ENCODE results near the gene SESN1. TPM values are rescaled to one million over a fixed set of nuclear protein-coding genes. Genes with fewer than 3 reads are reported as not detected.

SESN1 gene
- polyA plus RNA-seq, 1 donor (not counting 4 experiments of a cell fraction or from before 2014, with no cell fraction given), result 21.4 TPM

DNA sequence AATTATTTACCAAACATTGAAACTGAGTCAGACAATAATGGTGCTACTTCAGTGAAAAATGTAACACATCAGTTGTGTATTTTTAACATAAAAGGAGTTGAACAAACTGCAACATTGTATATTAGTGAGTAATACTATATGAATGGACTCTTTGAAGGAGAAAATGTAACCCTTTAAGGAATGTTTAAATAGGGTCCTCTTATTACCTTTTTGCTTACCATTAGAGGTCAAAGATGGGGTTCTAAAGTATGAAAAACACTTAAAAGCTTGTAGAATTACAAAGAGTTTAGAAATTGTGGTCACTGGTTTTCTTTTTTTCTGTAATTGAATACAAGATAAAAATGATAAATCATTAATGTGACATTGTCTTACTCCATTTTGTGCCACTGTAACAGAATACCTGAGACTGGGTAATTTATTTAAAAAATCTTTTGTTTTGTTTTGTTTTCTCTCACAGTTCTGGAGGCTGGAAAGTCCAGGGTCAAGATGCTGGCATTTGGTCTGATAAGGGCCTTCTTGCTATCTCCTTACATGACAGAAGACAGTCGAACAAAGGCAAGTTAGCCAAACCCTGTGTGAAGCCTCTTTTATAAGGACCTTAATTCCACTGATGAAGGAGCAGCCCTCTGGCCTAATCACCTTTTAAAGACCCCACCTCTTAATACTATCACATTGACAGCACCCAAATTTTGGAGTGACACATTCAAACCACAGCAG is 43.2 kb downstream of the SESN1 start:
- Histone ChIP-seq H3K9me3 (ENCODE audit: control insufficient read depth, low read depth, low read length) (no peaks in the 10 kb centered on the region), H3K4me3 (ENCODE audit: control insufficient read depth in 2 of 3, extremely low read depth in 1 of 3, insufficient read depth in 2 of 3, low read depth in 1 of 3, low read length in 3 of 3) (no peak overlapping the region), H3K27me3 (ENCODE audit: control insufficient read depth, extremely low read depth, insufficient read depth, low read length) (no peaks in the 10 kb centered on the region), H3K9ac (ENCODE audit: control insufficient read depth, extremely low read depth, insufficient read depth, low read length) (no peak overlapping the region), H3K79me2 (ENCODE audit: control insufficient read depth, insufficient read depth, low read length) (no peaks in the 10 kb centered on the region), H3K36me3 (ENCODE audit: control insufficient read depth in 2 of 2, extremely low read depth in 1 of 2, insufficient read depth in 2 of 2, low read length in 2 of 2) (no peaks in the 10 kb centered on the region), H3K27ac (ENCODE audit: control insufficient read depth, insufficient read depth, low read length) (no peak overlapping the region), H3K4me2 (ENCODE audit: control insufficient read depth, extremely low read depth, insufficient read depth, low read depth, low read length) (no peak overlapping the region), H3K9me1 (ENCODE audit: control insufficient read depth, extremely low read depth, insufficient read depth, low read length) (no peaks in the 10 kb centered on the region), H4K20me1 (ENCODE audit: control insufficient read depth, extremely low read depth, insufficient read depth, low read length) (no peaks in the 10 kb centered on the region), H3K4me1 (ENCODE audit: control insufficient read depth, extremely low read depth, insufficient read depth, low read length) (peaks cover 16% of the 10 kb centered on the region), H2AFZ (ENCODE audit: control insufficient read depth, low read length) (no peak overlapping the region)
- no peak for FAIRE-seq
- no peak for TF ChIP-seq EZH2 (IDR thresholded peaks at IDR 0.05; ENCODE audit: low read length)
- dilution Hi-C loops (cut with MboI; ENCODE audit: extremely low pct_ligation_motif_present, low sequenced_read_pairs), result no loop called here
- no peak for DNase-seq (ENCODE audit: low read depth, low spot score)

DNA sequence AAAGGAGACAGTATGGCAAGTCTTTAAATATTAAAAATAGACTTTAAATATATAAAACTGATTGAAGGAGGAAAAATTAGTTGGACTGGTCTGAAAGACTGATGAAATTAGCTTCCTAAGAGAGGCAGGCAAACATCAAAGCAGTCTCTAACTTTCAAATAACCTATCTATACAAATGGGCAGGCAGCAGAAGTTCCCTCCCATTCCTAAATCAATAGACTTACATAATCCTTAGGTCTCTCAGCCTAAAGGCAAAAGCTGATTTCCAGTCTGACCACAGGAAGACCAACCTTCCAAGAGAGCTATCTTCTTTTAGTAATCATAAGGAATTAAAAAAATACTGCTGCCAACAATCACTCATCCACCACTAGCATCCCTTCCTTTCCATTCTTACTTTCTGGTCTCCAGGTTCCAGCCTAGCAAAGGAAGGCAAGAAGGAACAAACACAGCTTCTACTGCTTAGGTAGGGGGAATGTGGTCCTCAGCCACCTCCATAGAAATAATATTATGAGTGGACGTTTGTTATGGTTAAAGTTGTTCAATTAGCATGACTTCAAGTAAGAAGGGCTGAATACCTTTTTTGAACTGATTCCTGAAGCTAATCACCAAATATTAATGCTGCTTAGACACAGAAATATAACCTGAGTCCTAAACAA is 44.1 kb downstream of the SESN1 start:
- no peak for DNase-seq (ENCODE audit: low read depth, low spot score)
- dilution Hi-C loops (cut with MboI; ENCODE audit: extremely low pct_ligation_motif_present, low sequenced_read_pairs), result no loop called here
- Histone ChIP-seq H3K4me3 (ENCODE audit: control insufficient read depth in 2 of 3, extremely low read depth in 1 of 3, insufficient read depth in 2 of 3, low read depth in 1 of 3, low read length in 3 of 3) (no peak overlapping the region), H3K27ac (ENCODE audit: control insufficient read depth, insufficient read depth, low read length) (no peak overlapping the region), H3K9me1 (ENCODE audit: control insufficient read depth, extremely low read depth, insufficient read depth, low read length) (no peaks in the 10 kb centered on the region), H3K9me3 (ENCODE audit: control insufficient read depth, low read depth, low read length) (no peaks in the 10 kb centered on the region), H4K20me1 (ENCODE audit: control insufficient read depth, extremely low read depth, insufficient read depth, low read length) (no peaks in the 10 kb centered on the region), H3K79me2 (ENCODE audit: control insufficient read depth, insufficient read depth, low read length) (no peaks in the 10 kb centered on the region), H3K27me3 (ENCODE audit: control insufficient read depth, extremely low read depth, insufficient read depth, low read length) (no peaks in the 10 kb centered on the region), H3K9ac (ENCODE audit: control insufficient read depth, extremely low read depth, insufficient read depth, low read length) (no peak overlapping the region), H3K4me1 (ENCODE audit: control insufficient read depth, extremely low read depth, insufficient read depth, low read length) (peaks cover 16% of the 10 kb centered on the region), H2AFZ (ENCODE audit: control insufficient read depth, low read length) (no peak overlapping the region), H3K4me2 (ENCODE audit: control insufficient read depth, extremely low read depth, insufficient read depth, low read depth, low read length) (no peak overlapping the region), H3K36me3 (ENCODE audit: control insufficient read depth in 2 of 2, extremely low read depth in 1 of 2, insufficient read depth in 2 of 2, low read length in 2 of 2) (no peaks in the 10 kb centered on the region)
- peak; percentile 23 for FAIRE-seq
- TF ChIP-seq, protein P1, sequence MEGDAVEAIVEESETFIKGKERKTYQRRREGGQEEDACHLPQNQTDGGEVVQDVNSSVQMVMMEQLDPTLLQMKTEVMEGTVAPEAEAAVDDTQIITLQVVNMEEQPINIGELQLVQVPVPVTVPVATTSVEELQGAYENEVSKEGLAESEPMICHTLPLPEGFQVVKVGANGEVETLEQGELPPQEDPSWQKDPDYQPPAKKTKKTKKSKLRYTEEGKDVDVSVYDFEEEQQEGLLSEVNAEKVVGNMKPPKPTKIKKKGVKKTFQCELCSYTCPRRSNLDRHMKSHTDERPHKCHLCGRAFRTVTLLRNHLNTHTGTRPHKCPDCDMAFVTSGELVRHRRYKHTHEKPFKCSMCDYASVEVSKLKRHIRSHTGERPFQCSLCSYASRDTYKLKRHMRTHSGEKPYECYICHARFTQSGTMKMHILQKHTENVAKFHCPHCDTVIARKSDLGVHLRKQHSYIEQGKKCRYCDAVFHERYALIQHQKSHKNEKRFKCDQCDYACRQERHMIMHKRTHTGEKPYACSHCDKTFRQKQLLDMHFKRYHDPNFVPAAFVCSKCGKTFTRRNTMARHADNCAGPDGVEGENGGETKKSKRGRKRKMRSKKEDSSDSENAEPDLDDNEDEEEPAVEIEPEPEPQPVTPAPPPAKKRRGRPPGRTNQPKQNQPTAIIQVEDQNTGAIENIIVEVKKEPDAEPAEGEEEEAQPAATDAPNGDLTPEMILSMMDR (optimal IDR thresholded peaks at IDR 0.05 in 1 of 3, IDR thresholded peaks at IDR 0.05 in 1 of 3, conservative IDR thresholded peaks at IDR 0.05 in 1 of 3; ENCODE audit: extremely low read depth in 1 of 3, insufficient read depth in 2 of 3, low read length in 3 of 3), result no peak
- TF ChIP-seq EZH2 (IDR thresholded peaks at IDR 0.05; ENCODE audit: low read length), result no peak

All from keratinocyte (primary cell).